ENCODE results near the gene GPR158. TPM values are rescaled to one million over a fixed set of nuclear protein-coding genes. Genes with fewer than 3 reads are reported as not detected.

The GPR158 gene
- total and polyA plus RNA-seq, 9 of the 15 experiments (the other 6 are each of a cell fraction or from before 2014, with no cell fraction given) = 4.0 to 7.6 (median 5.0) TPM

GRCh38 chr10:25157650-25158049, 17.2 kb upstream of the GPR158 start (continued):
- TF ChIP-seq PATZ1 (CRISPR knock-in tag; IDR thresholded peaks at IDR 0.05; ENCODE audit: borderline replicate concordance) = no peak
- no peak for TF ChIP-seq BRD9 (IDR thresholded peaks at IDR 0.05; ENCODE audit: low read depth, partially characterized antibody)
- no peak for TF ChIP-seq PURB (CRISPR knock-in tag; IDR thresholded peaks at IDR 0.05; ENCODE audit: low read depth)
- no peak for TF ChIP-seq FOXK2 (conservative IDR thresholded peaks at IDR 0.05 in 1 of 2, IDR thresholded peaks at IDR 0.05 in 1 of 2; ENCODE audit: low read depth in 2 of 2)
- TF ChIP-seq MCM5 (IDR thresholded peaks at IDR 0.05; ENCODE audit: low read depth) = no peak
- TF ChIP-seq NR1H2 (CRISPR knock-in tag; IDR thresholded peaks at IDR 0.05) = no peak

GRCh38 chr10:25159591-25159990, 15.2 kb upstream of the GPR158 start:
- Histone ChIP-seq H3K27me3 (ENCODE audit: control insufficient read depth in 2 of 2, insufficient read depth in 2 of 2, low read length in 2 of 2) (no peaks in the 10 kb centered on the region; a peak in 1 of 5 replicates), H2AFZ (ENCODE audit: low read depth, low read length) (no peak overlapping the region), H3K36me3 (ENCODE audit: control insufficient read depth, insufficient read depth, low read length) (no peaks in the 10 kb centered on the region), H3K4me1 (replicated peaks in 1 of 2; ENCODE audit: control insufficient read depth in 2 of 2, insufficient read depth in 2 of 2, low read length in 2 of 2) (no peaks in the 10 kb centered on the region), H3K27ac (ENCODE audit: extremely low read depth, low read depth, low read length) (no peak overlapping the region), H3K4me2 (ENCODE audit: insufficient read depth, low read length) (no peak overlapping the region), H3K9me3 (replicated peaks; ENCODE audit: control insufficient read depth, insufficient read depth, low read depth, low read length) (no peaks in the 10 kb centered on the region), H3K9me1 (ENCODE audit: control insufficient read depth, insufficient read depth, low read length) (no peaks in the 10 kb centered on the region), H3K79me2 (ENCODE audit: control insufficient read depth, insufficient read depth, low read length) (no peaks in the 10 kb centered on the region), H3K9ac (ENCODE audit: insufficient read depth in 1 of 2, low read depth in 2 of 2, low read length in 2 of 2) (no peak overlapping the region), H4K20me1 (replicated peaks; ENCODE audit: control insufficient read depth, insufficient read depth, low read length) (no peaks in the 10 kb centered on the region), H3K4me3 (no peak overlapping the region)
- DNase-seq (ENCODE audit: extremely low read depth in 1 of 4, low spot score in 3 of 4) = no peak
- BruUV-seq (replicated peaks) = no TSS peak
- ChIA-PET POLR2A (interaction anchor here (0.6 kb wide), 3 partner anchors 12 to 42 kb away, joined by 3 to 5 read pairs (median 4); no protein-coding TSS in a partner anchor), CTCF (ENCODE audit: low intra/inter-chr PET ratio) (no interaction called here)
- ATAC-seq = no peak
- intact Hi-C loops (cut with micrococcal nuclease) = no loop called here
- in situ Hi-C loops (cut with MboI) = no loop called here
- FAIRE-seq = no peak
- WGBS (ENCODE audit: insufficient coverage, low coverage, missing lambda C conversion rate) = 0% methylated on average over 2 of the region's 2 CpGs
- TF ChIP-seq SOX6 (IDR thresholded peaks at IDR 0.05) (no peak), ZNF311 (CRISPR knock-in tag; IDR thresholded peaks at IDR 0.05) (no peak), ZNF239 (CRISPR knock-in tag; IDR thresholded peaks at IDR 0.05) (no peak), HMGXB4 (CRISPR knock-in tag; IDR thresholded peaks at IDR 0.05) (no peak)
